ENCODE measurements around the gene INF2.

DNA sequence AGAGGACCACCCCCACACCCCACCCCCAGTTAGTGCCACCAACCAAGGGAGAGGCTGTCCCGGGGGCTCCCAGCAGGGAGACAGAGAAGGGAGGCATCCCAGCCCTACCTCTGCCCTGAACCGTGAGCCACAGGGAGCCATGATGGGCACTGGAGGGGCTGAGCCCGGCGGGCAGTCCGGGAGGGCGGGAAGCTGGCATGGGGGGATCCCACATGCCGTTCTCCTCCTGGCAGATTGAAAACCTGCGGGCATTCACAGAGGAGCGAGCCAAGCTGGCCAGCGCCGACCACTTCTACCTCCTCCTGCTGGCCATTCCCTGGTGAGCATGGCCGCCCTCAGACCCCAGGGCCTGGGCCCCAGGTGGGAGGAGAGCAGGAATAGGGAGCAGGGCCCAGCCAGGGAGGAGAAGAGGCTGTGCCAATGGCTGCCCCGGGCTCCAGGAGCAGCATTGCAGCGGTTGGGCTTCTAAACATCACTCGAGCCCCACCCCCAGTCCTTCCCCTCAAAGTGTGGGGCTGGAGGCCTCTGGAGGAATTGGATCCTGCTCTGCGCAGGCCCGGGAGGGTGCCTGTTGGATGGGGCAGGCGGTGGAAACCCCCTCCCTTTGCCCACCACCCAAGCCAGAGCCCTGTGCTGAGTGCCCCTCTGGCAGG is 20.1 kb downstream of the INF2 start:
- TF ChIP-seq, protein P1, sequence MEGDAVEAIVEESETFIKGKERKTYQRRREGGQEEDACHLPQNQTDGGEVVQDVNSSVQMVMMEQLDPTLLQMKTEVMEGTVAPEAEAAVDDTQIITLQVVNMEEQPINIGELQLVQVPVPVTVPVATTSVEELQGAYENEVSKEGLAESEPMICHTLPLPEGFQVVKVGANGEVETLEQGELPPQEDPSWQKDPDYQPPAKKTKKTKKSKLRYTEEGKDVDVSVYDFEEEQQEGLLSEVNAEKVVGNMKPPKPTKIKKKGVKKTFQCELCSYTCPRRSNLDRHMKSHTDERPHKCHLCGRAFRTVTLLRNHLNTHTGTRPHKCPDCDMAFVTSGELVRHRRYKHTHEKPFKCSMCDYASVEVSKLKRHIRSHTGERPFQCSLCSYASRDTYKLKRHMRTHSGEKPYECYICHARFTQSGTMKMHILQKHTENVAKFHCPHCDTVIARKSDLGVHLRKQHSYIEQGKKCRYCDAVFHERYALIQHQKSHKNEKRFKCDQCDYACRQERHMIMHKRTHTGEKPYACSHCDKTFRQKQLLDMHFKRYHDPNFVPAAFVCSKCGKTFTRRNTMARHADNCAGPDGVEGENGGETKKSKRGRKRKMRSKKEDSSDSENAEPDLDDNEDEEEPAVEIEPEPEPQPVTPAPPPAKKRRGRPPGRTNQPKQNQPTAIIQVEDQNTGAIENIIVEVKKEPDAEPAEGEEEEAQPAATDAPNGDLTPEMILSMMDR (conservative IDR thresholded peaks at IDR 0.05): no peak
- TF ChIP-seq EZH2 (IDR thresholded peaks at IDR 0.05; ENCODE audit: low read depth): no peak

Measured in PC-9 (cell line).